H1 (cell line): ENCODE measurements around the gene JAG1. TPM values are rescaled to one million over a fixed set of nuclear protein-coding genes. Genes with fewer than 3 reads are reported as not detected.

Experiments
- CTCF ChIA-PET: fragments of 300-600 bp; sonication (Branson Sonifier 250); formaldehyde crosslinking; loops from one replicate; lab custom pipeline; 2021; ENCODE audit not compliant: partially characterized antibody; lab: Charles Lee
- POLR2A ChIA-PET: fragments of 300-600 bp; sonication (Branson Sonifier 250); formaldehyde crosslinking; loops from one replicate; lab custom pipeline; 2021; ENCODE audit warnings: inconsistent platforms; ENCODE audit not compliant: partially characterized antibody; lab: Charles Lee
- DNase-seq, 2 experiments: peaks; one replicate each; pipeline versions ENCODE4 v3.0.0 to v3.0.0-alpha.2; 2010 to 2022; ENCODE audit warnings: low spot score in 2 of 2, low read depth in 1 of 2, mixed read lengths in 1 of 2
- FAIRE-seq: peaks from 2 replicates; lab custom pipeline; 2011; peaks lifted over from hg19 to GRCh38; lab: Jason Lieb, UNC
- H2AFZ ChIP-seq: 2 replicates; pipeline ENCODE4 v1.8.1; 2012; ENCODE audit warnings: low read length, inconsistent platforms
- H2AK5ac ChIP-seq: 2 replicates; pipeline ENCODE4 v1.6.1; 2013; ENCODE audit warnings: low read depth, low read length
- H2BK120ac ChIP-seq: replicated peaks from 2 replicates; pipeline ENCODE3; 2013; ENCODE audit warnings: low read depth, low read length, inconsistent platforms
- H2BK12ac ChIP-seq: 2 replicates; pipeline ENCODE4 v1.6.1; 2013; ENCODE audit warnings: low read depth, low read length
- H2BK15ac ChIP-seq: 2 replicates; pipeline ENCODE4 v1.6.1; 2013; ENCODE audit warnings: low read length
- H2BK20ac ChIP-seq: 2 replicates; pipeline ENCODE4 v1.6.1; 2013; ENCODE audit warnings: low read length
- H2BK5ac ChIP-seq: 2 replicates; pipeline ENCODE4 v1.6.1; 2013; ENCODE audit warnings: low read depth, low read length
- H3K14ac ChIP-seq: 2 replicates; pipeline ENCODE4 v1.6.1; 2013; ENCODE audit warnings: inconsistent platforms; ENCODE audit not compliant: insufficient read length
- H3K18ac ChIP-seq: 2 replicates; pipeline ENCODE4 v1.6.1; 2013; ENCODE audit warnings: low read length; ENCODE audit errors: extremely low read depth
- H3K23ac ChIP-seq: 2 replicates; pipeline ENCODE4 v1.6.1; 2013; ENCODE audit warnings: inconsistent platforms; ENCODE audit not compliant: insufficient read length
- H3K23me2 ChIP-seq: 2 replicates; pipeline ENCODE4 v1.6.1; 2013; ENCODE audit warnings: low read depth, low read length
- H3K27ac ChIP-seq: 2 replicates; pipeline ENCODE4 v1.6.1; 2011; ENCODE audit warnings: low read depth, low read length, inconsistent platforms
- H3K27me3 ChIP-seq, 4 experiments: replicated peaks in 1 of 4; 1 replicate in 1 of 4; 2 replicates in 3 of 4; pipeline versions ENCODE4 v1.6.1 to v1.8.1; 2011 to 2013; ENCODE audit warnings: low read length in 3 of 4, mild to moderate bottlenecking in 3 of 4, inconsistent platforms in 2 of 4, mixed read lengths in 2 of 4, moderate library complexity in 1 of 4; ENCODE audit not compliant: control insufficient read depth in 3 of 4, insufficient read depth in 3 of 4; ENCODE audit errors: extremely low read depth in 1 of 4
- H3K36me3 ChIP-seq, 4 experiments: 2 replicates each; pipeline versions ENCODE4 v1.6.1 to v1.8.1; 2011 to 2013; ENCODE audit warnings: mild to moderate bottlenecking in 4 of 4, low read length in 3 of 4, moderate library complexity in 2 of 4, control low read depth in 1 of 4, inconsistent platforms in 1 of 4; ENCODE audit not compliant: insufficient read depth in 4 of 4, control insufficient read depth in 2 of 4
- H3K4ac ChIP-seq: replicated peaks from 2 replicates; pipeline ENCODE3; 2013; ENCODE audit warnings: low read length, low read depth, mixed read lengths, inconsistent platforms; ENCODE audit not compliant: insufficient read length
- H3K4me1 ChIP-seq, 4 experiments: replicated peaks in 1 of 4; 1 replicate in 1 of 4; 2 replicates in 3 of 4; pipeline versions ENCODE4 v1.6.1 to v1.8.1; 2011 to 2013; ENCODE audit warnings: low read length in 3 of 4, inconsistent platforms in 2 of 4, mixed read lengths in 1 of 4; ENCODE audit not compliant: insufficient read depth in 4 of 4, control insufficient read depth in 3 of 4
- H3K4me2 ChIP-seq, 2 experiments: 2 replicates each; pipeline versions ENCODE4 v1.6.1 to v1.8.1; 2011 to 2013; ENCODE audit warnings: low read depth in 2 of 2, low read length in 2 of 2, control low read depth in 1 of 2, inconsistent platforms in 1 of 2, mild to moderate bottlenecking in 1 of 2; ENCODE audit not compliant: insufficient read depth in 1 of 2
- H3K4me3 ChIP-seq, 4 experiments: fragments of 200-600, 300-600 bp in 1 of 4; sonication (generic), shearing (Covaris generic), sonication (Bioruptor Twin) in 1 of 4; 2 replicates each; pipeline versions ENCODE4 v1.5.1 to v1.8.1; 2011 to 2016; ENCODE audit warnings: low read length in 4 of 4, low read depth in 3 of 4, control low read depth in 2 of 4, inconsistent platforms in 2 of 4, mild to moderate bottlenecking in 2 of 4, mixed read lengths in 1 of 4, moderate library complexity in 1 of 4; ENCODE audit not compliant: insufficient read depth in 2 of 4; ENCODE audit errors: extremely low read depth in 1 of 4
- H3K56ac ChIP-seq: replicated peaks from 2 replicates; pipeline ENCODE3; 2013; ENCODE audit warnings: low read depth, mild to moderate bottlenecking, mixed read lengths, low read length, inconsistent platforms; ENCODE audit not compliant: insufficient read length
- H3K79me1 ChIP-seq: 2 replicates; pipeline ENCODE4 v1.6.1; 2013; ENCODE audit warnings: low read depth, low read length, control low read depth
- H3K79me2 ChIP-seq, 2 experiments: 2 replicates each; pipeline versions ENCODE4 v1.6.1 to v1.8.1; 2012 to 2013; ENCODE audit warnings: low read length in 2 of 2, mild to moderate bottlenecking in 2 of 2, inconsistent platforms in 1 of 2; ENCODE audit not compliant: insufficient read depth in 2 of 2, control insufficient read depth in 1 of 2
- H3K9ac ChIP-seq, 4 experiments: replicated peaks in 1 of 4; 1 replicate in 1 of 4; 2 replicates in 3 of 4; pipeline versions ENCODE4 v1.6.1 to v1.8.1; 2011 to 2013; ENCODE audit warnings: low read depth in 3 of 4, low read length in 3 of 4, control low read depth in 2 of 4, mild to moderate bottlenecking in 2 of 4, moderate library complexity in 2 of 4, inconsistent platforms in 1 of 4; ENCODE audit errors: extremely low read depth in 1 of 4
- H3K9me3 ChIP-seq, 2 experiments: 2 replicates each; pipeline versions ENCODE4 v1.6.1 to v1.8.1; 2012 to 2013; ENCODE audit warnings: mild to moderate bottlenecking in 2 of 2, moderate library complexity in 2 of 2, control low read depth in 1 of 2, inconsistent platforms in 1 of 2, low read depth in 1 of 2, low read length in 1 of 2, mixed read lengths in 1 of 2; ENCODE audit not compliant: insufficient read depth in 2 of 2
- H4K20me1 ChIP-seq, 2 experiments: replicated peaks in 1 of 2; 2 replicates each; pipeline versions ENCODE3 to v1.8.1; 2011 to 2013; ENCODE audit warnings: inconsistent platforms in 2 of 2, low read length in 2 of 2, mild to moderate bottlenecking in 1 of 2; ENCODE audit not compliant: insufficient read depth in 2 of 2, control insufficient read depth in 1 of 2
- H4K5ac ChIP-seq: 2 replicates; pipeline ENCODE4 v1.6.1; 2013; ENCODE audit warnings: low read length, low read depth, mixed read lengths, inconsistent platforms; ENCODE audit not compliant: insufficient read length
- H4K8ac ChIP-seq: 2 replicates; pipeline ENCODE4 v1.8.0; 2013; ENCODE audit warnings: mild to moderate bottlenecking, moderate library complexity, low read length, inconsistent platforms; ENCODE audit not compliant: insufficient read depth; ENCODE audit errors: extremely low read depth
- H4K91ac ChIP-seq: replicated peaks from 2 replicates; pipeline ENCODE3; 2013; ENCODE audit warnings: low read length, mixed read lengths, inconsistent platforms; ENCODE audit not compliant: insufficient read length
- BACH1 ChIP-seq: IDR thresholded peaks from 2 replicates; pipeline ENCODE4 v1.6.1; 2012; ENCODE audit warnings: low read length, improper control_type of control experiment
- GTF2F1 ChIP-seq: IDR thresholded peaks from 2 replicates; pipeline ENCODE4 v1.6.1; 2012; ENCODE audit warnings: low read depth, low read length, improper control_type of control experiment, borderline replicate concordance
- POLR2A ChIP-seq, 2 experiments: IDR thresholded peaks; 1 replicate in 1 of 2; 2 replicates in 1 of 2; pipeline ENCODE4 v1.6.1; 2011; ENCODE audit warnings: low read depth in 2 of 2, low read length in 2 of 2, mild to moderate bottlenecking in 2 of 2; ENCODE audit errors: control extremely low read depth in 1 of 2
- POLR2AphosphoS5 ChIP-seq: IDR thresholded peaks from 2 replicates; pipeline ENCODE4 v1.6.1; 2011; ENCODE audit warnings: low read depth, low read length
- RXRA ChIP-seq: IDR thresholded peaks from 2 replicates; pipeline ENCODE4 v1.6.1; 2011; ENCODE audit warnings: low read depth, mild to moderate bottlenecking, low read length, moderate library complexity; ENCODE audit not compliant: insufficient read depth
- SAP30 ChIP-seq: fragments of 300-600 bp; sonication (generic); IDR thresholded peaks from 2 replicates; pipeline ENCODE4 v1.7.1; 2012; ENCODE audit warnings: low read length, moderate library complexity, mild to moderate bottlenecking, inconsistent platforms; ENCODE audit not compliant: insufficient read depth, insufficient replicate concordance
- SIRT6 ChIP-seq: IDR thresholded peaks from one replicate; pipeline ENCODE4 v1.7.1; 2012; ENCODE audit warnings: low read length, inconsistent platforms
- SRF ChIP-seq: IDR thresholded peaks from 2 replicates; pipeline ENCODE4 v1.6.1; 2011; ENCODE audit warnings: mild to moderate bottlenecking, low read depth, low read length, moderate library complexity
- TAF7 ChIP-seq: optimal IDR thresholded peaks from 2 replicates; pipeline ENCODE3; 2011; ENCODE audit warnings: low read depth, mild to moderate bottlenecking, inconsistent platforms, low read length, moderate library complexity, borderline replicate concordance
- ZNF274 ChIP-seq: IDR thresholded peaks from 2 replicates; pipeline ENCODE4 v1.7.0; 2012; ENCODE audit warnings: low read length, borderline replicate concordance; ENCODE audit errors: extremely low read depth
- WGBS, 2 experiments: shearing (Covaris generic) in 1 of 2; methylation state at CpG; one replicate each; pipeline versions ENCODE4 v1.1.6 to v1.1.7; 2013 to 2015; ENCODE audit warnings: low lambda C conversion rate in 2 of 2, mixed read lengths in 2 of 2, inconsistent platforms in 1 of 2, low coverage in 1 of 2, missing lambda C conversion rate in 1 of 2; ENCODE audit not compliant: insufficient replicate concordance in 2 of 2, insufficient coverage in 1 of 2, insufficient read length in 1 of 2; ENCODE audit errors: extremely low coverage in 1 of 2, missing lambda C conversion rate in 1 of 2; 5-methylcytosine and 5-hydroxymethylcytosine counted together
- polyA plus RNA-seq, 7 experiments: library from polyadenylated mRNA; depleted of rRNA in 3 of 7; stranded (reverse) in 5 of 7; unstranded in 2 of 7; fragments of >200 nt in 5 of 7; fragments of 200-250 nt in 2 of 7; gene quantifications; 1 replicate in 5 of 7; 2 replicates in 1 of 7; 4 replicates in 1 of 7; pipeline versions ENCODE4 v1.2.1 to v1.2.3, GENCODE V29; 2011 to 2013; ENCODE audit warnings: missing spikeins in 2 of 7, mixed read lengths in 2 of 7
- total RNA-seq: library from RNA; stranded (reverse); fragmentation: NEBNext Ultra II Directional; extraction: Animal tissue kit (Norgen Biotek cat#: 25700); gene quantifications from 2 replicates; pipeline ENCODE4 v1.2.1, GENCODE V29; 2021

JAG1 gene
- total and polyA plus RNA-seq, 2 of the 8 experiments (the other 6 are each of a cell fraction or from before 2014, with no cell fraction given) = 13.5 to 27.3 TPM

- CTCF ChIA-PET = interaction anchor here (1.3 kb wide), 1 partner anchor 18 kb away, joined by 3 read pairs; no protein-coding TSS in a partner anchor
- 100% methylated on average over 1 of the region's 1 CpG; no CpG with 5 or more reads in 1 of the 2 experiments for WGBS, 2 experiments
- Histone ChIP-seq H3K27me3 (no peaks in the 10 kb centered on the region), H3K18ac (no peak overlapping the region), H3K79me2 (no peaks in the 10 kb centered on the region), H3K23ac (no peak overlapping the region), H4K91ac (no peak overlapping the region), H2BK15ac (no peak overlapping the region), H2AK5ac (no peak overlapping the region), H4K20me1 (no peaks in the 10 kb centered on the region), H3K36me3 (no peaks in the 10 kb centered on the region), H3K9ac (no peak overlapping the region), H3K14ac (no peak overlapping the region), H2AFZ (no peak overlapping the region), H3K4me3 (no peak overlapping the region), H2BK120ac (no peak overlapping the region), H2BK12ac (no peak overlapping the region), H2BK20ac (no peak overlapping the region), H4K8ac (no peak overlapping the region), H4K5ac (no peak overlapping the region), H3K27ac (no peak overlapping the region), H3K4me1 (peaks cover 0 to 4% (median 4%) of the 10 kb centered on the region in 4 experiments; a peak in 4 of 7 replicates), H3K4ac (no peak overlapping the region), H3K9me3 (no peaks in the 10 kb centered on the region), H3K23me2 (no peaks in the 10 kb centered on the region), H3K56ac (no peak overlapping the region), H3K79me1 (no peaks in the 10 kb centered on the region), H2BK5ac (no peak overlapping the region), H3K4me2 (no peak overlapping the region)
- DNase-seq (no peak), FAIRE-seq (no peak)
- POLR2A ChIA-PET = interaction anchor here (1.4 kb wide), 1 partner anchor 18 kb away, joined by 4 read pairs; no protein-coding TSS in a partner anchor
- no peak for TF ChIP-seq RXRA
- TF ChIP-seq TAF7 = no peak
- no peak for TF ChIP-seq POLR2AphosphoS5
- TF ChIP-seq SAP30 = no peak
- no peak for TF ChIP-seq BACH1
- no peak for TF ChIP-seq GTF2F1
- no peak for TF ChIP-seq POLR2A (IDR thresholded peaks at IDR 0.05; ENCODE audit: control extremely low read depth in 1 of 2, low read depth in 2 of 2, low read length in 2 of 2)
- TF ChIP-seq SRF = no peak
- no peak for TF ChIP-seq SIRT6
- TF ChIP-seq ZNF274 = no peak
These were observed 15.6 kb upstream of the JAG1 start for GRCh38 chr20:10689385-10689784.
